CD14-positive monocyte (primary cell): ENCODE data around the gene JMJD6. TPM values are rescaled to one million over a fixed set of nuclear protein-coding genes. Genes with fewer than 3 reads are reported as not detected.
"Not testable (repeated sequence)": the region's sequence is repeated elsewhere in the genome, so short reads cannot be mapped to it uniquely, and the experiment has no call there.

Experiments
- DNase-seq, 3 donors: peaks; one replicate each; pipeline ENCODE4 v3.0.0-alpha.2; 2011 to 2022
- H2AFZ ChIP-seq: 2 replicates; pipeline ENCODE4 v1.6.0; 2012; ENCODE audit warnings: mild to moderate bottlenecking, low read depth, low read length, inconsistent platforms; ENCODE audit not compliant: insufficient read depth, poor library complexity, severe bottlenecking
- H3K27ac ChIP-seq, 2 donors: 1 replicate in 1 of 2; 2 replicates in 1 of 2; pipeline ENCODE4 v1.5.1; 2012 to 2013; ENCODE audit warnings: low read length in 2 of 2, control low read depth in 1 of 2, inconsistent platforms in 1 of 2, low read depth in 1 of 2, mild to moderate bottlenecking in 1 of 2
- H3K27me3 ChIP-seq, 2 donors: one replicate each; pipeline versions ENCODE4 v1.6.0 to v1.6.1; 2011 to 2013; ENCODE audit warnings: low read length in 2 of 2; ENCODE audit not compliant: control insufficient read depth in 2 of 2, insufficient read depth in 2 of 2
- H3K36me3 ChIP-seq, 2 donors: replicated peaks in 1 of 2; 1 replicate in 1 of 2; 2 replicates in 1 of 2; pipeline versions ENCODE4 v1.5.1 to v1.6.1; 2012 to 2013; ENCODE audit warnings: low read length in 2 of 2, control low read depth in 1 of 2, inconsistent platforms in 1 of 2, mild to moderate bottlenecking in 1 of 2; ENCODE audit not compliant: insufficient read depth in 2 of 2, control insufficient read depth in 1 of 2
- H3K4me1 ChIP-seq, 2 donors: 1 replicate in 1 of 2; 2 replicates in 1 of 2; pipeline versions ENCODE4 v1.5.1 to v1.6.1; 2012 to 2013; ENCODE audit warnings: low read length in 2 of 2, control low read depth in 1 of 2, inconsistent platforms in 1 of 2, mild to moderate bottlenecking in 1 of 2, moderate library complexity in 1 of 2; ENCODE audit not compliant: insufficient read depth in 2 of 2, control insufficient read depth in 1 of 2
- H3K4me2 ChIP-seq: replicated peaks from 2 replicates; pipeline ENCODE3; 2012; ENCODE audit warnings: low read length, moderate library complexity, mild to moderate bottlenecking; ENCODE audit not compliant: poor library complexity, severe bottlenecking; ENCODE audit errors: extremely low read depth
- H3K4me3 ChIP-seq, 3 experiments: fragments of 200-600 bp in 1 of 3; sonication (generic) in 1 of 3; replicated peaks in 1 of 3; 1 replicate in 2 of 3; 2 replicates in 1 of 3; pipeline ENCODE4 v1.5.1; 2011 to 2013; ENCODE audit warnings: low read length in 3 of 3, mild to moderate bottlenecking in 3 of 3, control low read depth in 2 of 3, low read depth in 2 of 3, inconsistent platforms in 1 of 3, moderate library complexity in 1 of 3
- H3K79me2 ChIP-seq: 2 replicates; pipeline ENCODE4 v1.6.0; 2012; ENCODE audit warnings: mild to moderate bottlenecking, control low read depth, inconsistent platforms, low read length, moderate library complexity; ENCODE audit not compliant: insufficient read depth
- H3K9ac ChIP-seq: 2 replicates; pipeline ENCODE4 v1.6.0; 2017; ENCODE audit warnings: low read length, mild to moderate bottlenecking; ENCODE audit not compliant: insufficient read depth, poor library complexity, severe bottlenecking
- H3K9me3 ChIP-seq, 2 donors: replicated peaks in 1 of 2; 1 replicate in 1 of 2; 2 replicates in 1 of 2; pipeline versions ENCODE4 v1.5.1 to v1.6.1; 2012 to 2013; ENCODE audit warnings: low read length in 2 of 2, control low read depth in 1 of 2; ENCODE audit not compliant: control insufficient read depth in 1 of 2, insufficient read depth in 1 of 2
- H4K20me1 ChIP-seq: 2 replicates; pipeline ENCODE4 v1.6.0; 2012; ENCODE audit warnings: mild to moderate bottlenecking, low read length, control low read depth, moderate library complexity; ENCODE audit not compliant: insufficient read depth
- H3K27ac Mint-ChIP-seq, 7 donors: one replicate each; pipeline ENCODE4 v1.8.0; 2020; ENCODE audit warnings: mild to moderate bottlenecking in 7 of 7, mixed read lengths in 7 of 7, moderate library complexity in 6 of 7, inconsistent platforms in 2 of 7
- H3K27me3 Mint-ChIP-seq, 3 donors: one replicate each; pipeline ENCODE4 v1.8.0; 2021 to 2022; ENCODE audit warnings: low read depth in 3 of 3, mild to moderate bottlenecking in 3 of 3, mixed read lengths in 3 of 3, moderate library complexity in 3 of 3, inconsistent platforms in 1 of 3
- H3K36me3 Mint-ChIP-seq, 2 donors: one replicate each; pipeline ENCODE4 v1.8.0; 2020; ENCODE audit warnings: mixed read lengths in 2 of 2, inconsistent platforms in 1 of 2, mild to moderate bottlenecking in 1 of 2
- H3K4me1 Mint-ChIP-seq: one replicate; pipeline ENCODE4 v1.8.0; 2020; ENCODE audit warnings: mild to moderate bottlenecking, mixed read lengths
- H3K4me3 Mint-ChIP-seq, 2 donors: one replicate each; pipeline ENCODE4 v1.8.0; 2020; ENCODE audit warnings: mild to moderate bottlenecking in 2 of 2, mixed read lengths in 2 of 2, moderate library complexity in 1 of 2
- H3K9me3 Mint-ChIP-seq, 7 donors: one replicate each; pipeline ENCODE4 v1.8.0; 2020 to 2022; ENCODE audit warnings: mixed read lengths in 7 of 7, mild to moderate bottlenecking in 6 of 7, moderate library complexity in 6 of 7, inconsistent platforms in 2 of 7
- WGBS: methylation state at CpG from one replicate; pipeline ENCODE4 v1.1.5; 2013; ENCODE audit warnings: missing lambda C conversion rate; ENCODE audit not compliant: insufficient coverage; 5-methylcytosine and 5-hydroxymethylcytosine counted together
- intact Hi-C, 2 donors: fragments of 100-400 bp; cut with micrococcal nuclease; formaldehyde crosslinking; loops; one replicate each; pipeline versions ENCODE4 v1.15.0 to v1.15.1; 2023
- polyA plus RNA-seq, 3 donors: library from polyadenylated mRNA; depleted of rRNA in 1 of 3; unstranded in 2 of 3; stranded (reverse) in 1 of 3; fragments of 300-500 nt in 2 of 3; fragments of >200 nt in 1 of 3; fragmentation: Illumina TruSeq in 2 of 3; gene quantifications; 1 replicate in 2 of 3; 2 replicates in 1 of 3; pipeline ENCODE4 v1.2.3, GENCODE V29; 2012 to 2021
- TF ChIP-seq, protein P1 (sequence below): fragments of 200-600 bp; IDR thresholded peaks from one replicate; pipeline ENCODE4 v1.8.0; 2022; ENCODE audit warnings: antibody characterized with exemption, mild to moderate bottlenecking

The JMJD6 gene
- polyA plus RNA-seq, 3 donors, result 24.6 to 75.0 (median 26.2) TPM

DNA sequence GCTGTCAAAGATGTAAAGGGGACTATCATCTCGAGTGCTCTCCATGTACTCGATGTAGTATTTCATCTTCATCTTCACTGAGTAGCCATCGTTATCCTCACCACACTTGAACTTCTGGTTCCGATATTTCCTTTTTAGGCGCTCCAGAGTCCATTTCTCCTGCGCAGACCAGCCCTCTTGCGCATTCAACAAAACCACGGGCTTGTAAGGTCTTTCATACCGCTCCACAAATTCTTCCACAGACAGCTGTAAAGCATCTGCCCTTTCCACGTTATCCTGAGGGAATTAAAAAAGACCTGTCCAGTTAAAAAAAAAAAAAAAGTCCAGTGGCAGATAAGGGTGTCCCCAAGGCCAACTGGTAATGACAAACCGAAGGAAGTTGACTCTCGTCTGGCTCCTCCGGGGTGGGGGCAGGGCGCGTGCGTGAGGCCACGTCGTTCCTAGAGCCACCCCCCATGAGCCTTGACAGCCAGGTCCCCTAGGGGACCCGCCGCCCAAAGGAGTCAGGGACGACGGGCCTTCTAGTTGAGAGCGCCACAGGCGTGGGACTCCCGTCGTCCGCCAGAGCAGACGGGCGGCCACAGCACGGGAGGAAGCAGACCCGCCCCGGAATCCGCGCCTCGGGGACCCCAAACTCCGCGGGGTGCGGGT lies 701 bp downstream of the JMJD6 start:
- H3K27me3 ChIP-seq, result no peaks in the 10 kb centered on the region
- peaks cover 37% of the 10 kb centered on the region for H3K4me1 Mint-ChIP-seq

DNA sequence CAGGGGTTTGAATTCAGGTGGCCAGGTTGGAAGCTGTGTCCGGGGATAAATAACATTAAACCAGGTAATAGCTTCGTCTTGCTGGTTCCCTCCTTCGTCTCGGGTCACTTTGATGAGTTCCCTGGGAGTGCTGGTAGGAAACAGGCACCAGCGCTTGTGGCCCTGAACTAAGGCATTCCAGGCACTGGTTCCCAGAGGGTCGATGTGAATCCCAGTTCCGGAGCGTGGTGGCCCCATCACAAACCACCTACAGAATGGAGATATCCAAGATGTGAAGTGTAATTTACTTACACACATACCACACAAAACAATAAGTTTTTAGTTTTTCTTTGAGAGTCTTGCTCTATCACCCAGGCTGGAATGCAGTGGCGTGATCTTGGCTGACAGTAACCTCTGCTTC lies 2.6 kb downstream of the JMJD6 start:
- no peak overlapping the region for H3K9ac ChIP-seq
- Mint-ChIP-seq H3K4me3 (no peak overlapping the region), H3K27me3 (peaks cover 0 to 1% (median 0%) of the 10 kb centered on the region in 3 donors), H3K4me1 (peaks cover 31% of the 10 kb centered on the region), H3K9me3 (peaks cover 0 to 2% (median 0%) of the 10 kb centered on the region in 7 donors), H3K27ac (peak overlapping the region in 3 of 7 donors; percentile 4 to 97 (median 42)), H3K36me3 (peaks cover 58 to 72% of the 10 kb centered on the region in 2 donors)
- peaks cover 73% of the 10 kb centered on the region for H4K20me1 ChIP-seq
- TF ChIP-seq, protein P1, sequence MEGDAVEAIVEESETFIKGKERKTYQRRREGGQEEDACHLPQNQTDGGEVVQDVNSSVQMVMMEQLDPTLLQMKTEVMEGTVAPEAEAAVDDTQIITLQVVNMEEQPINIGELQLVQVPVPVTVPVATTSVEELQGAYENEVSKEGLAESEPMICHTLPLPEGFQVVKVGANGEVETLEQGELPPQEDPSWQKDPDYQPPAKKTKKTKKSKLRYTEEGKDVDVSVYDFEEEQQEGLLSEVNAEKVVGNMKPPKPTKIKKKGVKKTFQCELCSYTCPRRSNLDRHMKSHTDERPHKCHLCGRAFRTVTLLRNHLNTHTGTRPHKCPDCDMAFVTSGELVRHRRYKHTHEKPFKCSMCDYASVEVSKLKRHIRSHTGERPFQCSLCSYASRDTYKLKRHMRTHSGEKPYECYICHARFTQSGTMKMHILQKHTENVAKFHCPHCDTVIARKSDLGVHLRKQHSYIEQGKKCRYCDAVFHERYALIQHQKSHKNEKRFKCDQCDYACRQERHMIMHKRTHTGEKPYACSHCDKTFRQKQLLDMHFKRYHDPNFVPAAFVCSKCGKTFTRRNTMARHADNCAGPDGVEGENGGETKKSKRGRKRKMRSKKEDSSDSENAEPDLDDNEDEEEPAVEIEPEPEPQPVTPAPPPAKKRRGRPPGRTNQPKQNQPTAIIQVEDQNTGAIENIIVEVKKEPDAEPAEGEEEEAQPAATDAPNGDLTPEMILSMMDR, result no peak
- no peak overlapping the region for H3K27ac ChIP-seq
- no peaks in the 10 kb centered on the region for H3K27me3 ChIP-seq
- no peak overlapping the region for H3K4me3 ChIP-seq
- WGBS, result 95% methylated on average over 4 of the region's 9 CpGs
- intact Hi-C loops, result loop anchor here in 1 of 2 donors (10.0 kb wide), 1 partner anchor 49 kb away; no protein-coding TSS in a partner anchor
- no peak for DNase-seq
- no peak overlapping the region for H2AFZ ChIP-seq
- H3K9me3 ChIP-seq, result no peaks in the 10 kb centered on the region
- H3K79me2 ChIP-seq, result peaks cover 67% of the 10 kb centered on the region
- H3K36me3 ChIP-seq, result peaks cover 52 to 61% of the 10 kb centered on the region in 2 donors
- no peak overlapping the region for H3K4me2 ChIP-seq
- peaks cover 28 to 30% of the 10 kb centered on the region in 2 donors for H3K4me1 ChIP-seq

More for the DNA sequence above, 701 bp downstream of the JMJD6 start:
- Histone ChIP-seq H3K79me2 (peaks cover 85% of the 10 kb centered on the region), H4K20me1 (peaks cover 66% of the 10 kb centered on the region), H2AFZ (peak overlapping the region; percentile 38), H3K4me3 (peak overlapping the region; percentile 91 to 97 (median 92)), H3K9ac (peak overlapping the region; percentile 98), H3K27ac (peak overlapping the region; percentile 98), H3K4me1 (peaks cover 28 to 32% of the 10 kb centered on the region in 2 donors), H3K36me3 (peaks cover 37 to 55% of the 10 kb centered on the region in 2 donors), H3K9me3 (no peaks in the 10 kb centered on the region), H3K4me2 (peak overlapping the region; percentile 86)
- H3K36me3 Mint-ChIP-seq, result peaks cover 47 to 65% of the 10 kb centered on the region in 2 donors
- peak overlapping the region; percentile 92 to 95 for H3K4me3 Mint-ChIP-seq
- H3K27ac Mint-ChIP-seq, result peak overlapping the region; percentile 94 to 98 (median 97)
- TF ChIP-seq, protein P1, result no peak
- 8% methylated on average over 37 of the region's 38 CpGs for WGBS
- DNase-seq, result peak; percentile 80 to 84 (median 83)
- intact Hi-C loops, result loop anchor here (1.0 to 10.0 kb wide), 4 partner anchors 9 to 53 kb away; partner anchors contain the start of gene SRSF2 (in 1 of the 2)
- H3K27me3 Mint-ChIP-seq, result peaks cover 0 to 2% (median 0%) of the 10 kb centered on the region in 3 donors
- peaks cover 0 to 2% (median 0%) of the 10 kb centered on the region in 7 donors for H3K9me3 Mint-ChIP-seq

DNA sequence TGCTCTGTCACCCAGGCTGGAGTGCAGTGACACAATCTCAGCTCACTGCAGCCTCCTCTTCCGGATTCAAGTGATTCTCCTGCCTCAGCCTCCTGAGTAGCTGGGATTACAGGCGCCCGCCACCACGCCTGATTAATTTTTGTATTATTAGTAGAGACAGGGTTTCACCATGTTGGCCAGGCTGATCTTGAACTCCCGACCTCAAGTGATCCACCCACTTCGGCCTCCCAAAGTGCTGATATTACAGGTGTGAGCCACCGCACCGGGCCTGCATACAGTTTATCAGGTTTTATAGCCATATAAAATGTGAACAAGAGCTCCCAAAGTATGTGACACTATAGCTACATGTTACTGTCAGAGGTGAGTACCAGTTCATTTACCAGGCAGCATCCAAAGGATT lies 3.4 kb downstream of the JMJD6 start:
- H3K79me2 ChIP-seq, result peaks cover 59% of the 10 kb centered on the region
- peaks cover 23% of the 10 kb centered on the region for H3K4me1 Mint-ChIP-seq

More for the DNA sequence above, 3.4 kb downstream of the JMJD6 start:
- H3K36me3 Mint-ChIP-seq, result peaks cover 67 to 77% of the 10 kb centered on the region in 2 donors
- not testable (repeated sequence) for H3K27me3 Mint-ChIP-seq, DNase-seq, H3K4me2 ChIP-seq, H3K27ac ChIP-seq, H3K4me3 Mint-ChIP-seq, H3K9me3 Mint-ChIP-seq, H3K4me3 ChIP-seq, H2AFZ ChIP-seq, H3K27me3 ChIP-seq, H3K9me3 ChIP-seq, H3K9ac ChIP-seq
- WGBS, result 100% methylated on average over 1 of the region's 8 CpGs
- H3K36me3 ChIP-seq, result peaks cover 61 to 69% of the 10 kb centered on the region in 2 donors
- H4K20me1 ChIP-seq, result peaks cover 81% of the 10 kb centered on the region
- peaks cover 21 to 22% of the 10 kb centered on the region in 2 donors for H3K4me1 ChIP-seq
- intact Hi-C loops, result loop anchor here in 1 of 2 donors (10.0 kb wide), 1 partner anchor 48 kb away; no protein-coding TSS in a partner anchor
- peak overlapping the region in 3 of 7 donors; percentile 21 to 41 (median 41) for H3K27ac Mint-ChIP-seq
